Ascending aorta (tissue), 2 donors: ENCODE results near the gene BLOC1S3. TPM values are rescaled to one million over a fixed set of nuclear protein-coding genes. Genes with fewer than 3 reads are reported as not detected.

ENCODE experiments used
- DNase-seq, 2 donors: peaks; one replicate each; pipeline ENCODE4 v3.0.0-alpha.2; 2019; ENCODE audit warnings: low spot score in 2 of 2
- H3K27ac ChIP-seq, 2 donors: fragments of 200-600 bp; sonication (generic); one replicate each; pipeline ENCODE4 v1.5.1; 2016 to 2017; ENCODE audit warnings: mild to moderate bottlenecking in 1 of 2
- H3K27me3 ChIP-seq: fragments of 200-600 bp; sonication (generic); one replicate; pipeline ENCODE4 v1.5.1; 2017
- H3K36me3 ChIP-seq, 2 donors: fragments of 200-600 bp; sonication (generic); one replicate each; pipeline ENCODE4 v1.5.1; 2016
- H3K4me1 ChIP-seq, 2 donors: fragments of 200-600 bp; sonication (generic); one replicate each; pipeline ENCODE4 v1.5.1; 2016 to 2017; ENCODE audit warnings: mild to moderate bottlenecking in 1 of 2
- H3K4me3 ChIP-seq, 2 donors: fragments of 200-600 bp; sonication (generic); one replicate each; pipeline ENCODE4 v1.5.1; 2016 to 2017; ENCODE audit warnings: mild to moderate bottlenecking in 1 of 2
- H3K9me3 ChIP-seq, 2 donors: fragments of 200-600 bp; sonication (generic); one replicate each; pipeline ENCODE4 v1.5.1; 2016
- intact Hi-C: fragments of 100-400 bp; cut with DNase I; formaldehyde crosslinking; loops from one replicate; pipeline ENCODE4 v1.15.1; 2023
- total RNA-seq: library from RNA; depleted of rRNA; stranded (reverse); fragments of >200 nt; gene quantifications from one replicate; pipeline ENCODE4 v1.1.0, GENCODE V29; 2016
- TF ChIP-seq, protein P1 (sequence below), 3 experiments: fragments of 200-600 bp in 2 of 3; fragments of 450-650 bp in 1 of 3; sonication (generic) in 2 of 3; IDR thresholded peaks; one replicate each; pipeline ENCODE4 v1.5.1; 2016 to 2019; ENCODE audit warnings: antibody characterized with exemption in 3 of 3, mild to moderate bottlenecking in 1 of 3, moderate library complexity in 1 of 3

The BLOC1S3 gene
- total RNA-seq, 1 donor from 2014 or later = 0.32 TPM

DNA sequence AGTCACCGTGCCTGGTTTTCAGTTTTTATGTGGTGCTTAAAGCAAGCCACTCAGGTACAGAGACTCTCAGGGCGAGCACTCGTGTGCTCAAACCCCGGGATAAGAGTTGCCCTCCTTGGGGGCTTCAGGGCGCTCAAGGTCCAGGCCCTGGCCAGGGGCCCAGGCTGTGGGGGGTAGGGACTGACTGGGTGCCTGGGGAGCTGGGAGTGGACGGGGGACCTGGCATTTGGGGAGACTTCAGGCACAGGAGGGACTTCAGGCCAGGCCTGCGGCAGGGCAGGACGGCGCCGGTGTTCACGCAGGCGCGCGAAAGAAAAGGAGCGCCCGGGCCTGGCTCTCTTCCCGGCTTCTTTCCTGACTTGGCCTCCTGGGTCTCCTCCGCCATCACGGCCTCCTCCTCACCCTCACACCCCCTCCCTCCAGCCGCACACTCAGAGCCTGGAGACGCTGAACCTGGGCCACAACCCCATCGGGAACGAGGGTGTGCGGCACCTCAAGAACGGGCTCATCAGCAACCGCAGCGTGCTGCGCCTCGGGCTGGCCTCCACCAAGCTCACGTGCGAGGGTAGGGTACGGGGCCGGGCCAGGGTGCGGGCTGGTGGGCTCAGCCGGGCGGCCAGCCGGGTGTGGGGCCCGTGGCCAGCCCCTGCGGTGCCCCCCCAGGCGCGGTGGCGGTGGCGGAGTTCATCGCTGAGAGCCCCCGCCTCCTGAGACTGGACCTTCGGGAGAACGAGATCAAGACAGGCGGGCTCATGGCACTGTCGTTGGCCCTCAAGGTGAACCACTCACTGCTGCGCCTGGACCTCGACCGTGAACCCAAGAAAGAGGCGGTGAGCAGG is 33.9 kb upstream of the BLOC1S3 start:
- H3K9me3 ChIP-seq = no peaks in the 10 kb centered on the region
- no peak for DNase-seq
- no peaks in the 10 kb centered on the region for H3K4me1 ChIP-seq
- no peak overlapping the region for H3K4me3 ChIP-seq
- intact Hi-C loops = no loop called here
- TF ChIP-seq, protein P1, sequence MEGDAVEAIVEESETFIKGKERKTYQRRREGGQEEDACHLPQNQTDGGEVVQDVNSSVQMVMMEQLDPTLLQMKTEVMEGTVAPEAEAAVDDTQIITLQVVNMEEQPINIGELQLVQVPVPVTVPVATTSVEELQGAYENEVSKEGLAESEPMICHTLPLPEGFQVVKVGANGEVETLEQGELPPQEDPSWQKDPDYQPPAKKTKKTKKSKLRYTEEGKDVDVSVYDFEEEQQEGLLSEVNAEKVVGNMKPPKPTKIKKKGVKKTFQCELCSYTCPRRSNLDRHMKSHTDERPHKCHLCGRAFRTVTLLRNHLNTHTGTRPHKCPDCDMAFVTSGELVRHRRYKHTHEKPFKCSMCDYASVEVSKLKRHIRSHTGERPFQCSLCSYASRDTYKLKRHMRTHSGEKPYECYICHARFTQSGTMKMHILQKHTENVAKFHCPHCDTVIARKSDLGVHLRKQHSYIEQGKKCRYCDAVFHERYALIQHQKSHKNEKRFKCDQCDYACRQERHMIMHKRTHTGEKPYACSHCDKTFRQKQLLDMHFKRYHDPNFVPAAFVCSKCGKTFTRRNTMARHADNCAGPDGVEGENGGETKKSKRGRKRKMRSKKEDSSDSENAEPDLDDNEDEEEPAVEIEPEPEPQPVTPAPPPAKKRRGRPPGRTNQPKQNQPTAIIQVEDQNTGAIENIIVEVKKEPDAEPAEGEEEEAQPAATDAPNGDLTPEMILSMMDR (IDR thresholded peaks at IDR 0.05) = no peak
- H3K27ac ChIP-seq = no peak overlapping the region
- no peaks in the 10 kb centered on the region for H3K27me3 ChIP-seq
- H3K36me3 ChIP-seq = peaks cover 52 to 57% of the 10 kb centered on the region in 2 donors

DNA sequence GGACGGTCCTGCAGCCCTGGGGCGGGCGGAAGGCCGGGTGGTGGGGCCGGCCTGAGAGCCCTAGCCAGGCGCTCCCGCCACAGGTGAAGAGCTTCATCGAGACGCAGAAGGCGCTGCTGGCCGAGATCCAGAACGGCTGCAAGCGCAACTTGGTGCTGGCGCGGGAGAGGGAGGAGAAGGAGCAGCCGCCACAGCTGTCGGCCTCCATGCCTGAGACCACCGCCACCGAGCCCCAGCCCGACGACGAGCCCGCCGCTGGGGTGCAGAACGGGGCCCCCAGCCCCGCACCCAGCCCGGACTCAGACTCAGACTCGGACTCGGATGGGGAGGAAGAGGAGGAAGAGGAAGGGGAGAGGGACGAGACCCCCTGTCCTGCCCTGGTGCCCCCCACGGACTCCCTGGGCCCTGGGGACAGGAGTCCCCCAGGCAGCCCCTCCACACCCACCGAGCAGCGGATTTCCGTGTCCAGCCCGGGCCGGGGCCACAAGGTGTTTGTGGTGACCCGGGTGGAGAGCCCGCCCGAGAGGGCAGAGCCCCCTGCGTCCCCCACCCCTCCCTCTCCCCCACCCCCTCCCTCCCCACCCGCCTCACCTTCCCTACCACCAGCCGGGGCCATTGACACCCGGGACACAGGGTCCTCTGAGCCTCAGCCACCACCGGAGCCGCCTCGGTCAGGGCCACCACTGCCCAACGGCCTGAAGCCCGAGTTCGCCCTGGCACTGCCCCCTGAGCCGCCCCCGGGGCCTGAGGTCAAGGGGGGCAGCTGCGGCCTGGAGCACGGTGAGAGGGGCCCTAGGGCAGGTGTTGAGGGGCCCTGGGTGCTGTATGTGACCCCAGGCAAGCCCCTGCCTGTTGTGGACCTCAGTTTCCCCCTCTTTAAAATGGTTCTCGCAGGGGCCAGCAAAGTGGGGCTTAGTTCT is 33.1 kb upstream of the BLOC1S3 start:
- DNase-seq = no peak
- H3K36me3 ChIP-seq = peaks cover 52 to 57% of the 10 kb centered on the region in 2 donors
- TF ChIP-seq, protein P1 (IDR thresholded peaks at IDR 0.05) = no peak
- no peaks in the 10 kb centered on the region for H3K27me3 ChIP-seq
- no peak overlapping the region for H3K4me3 ChIP-seq
- no peak overlapping the region for H3K27ac ChIP-seq
- intact Hi-C loops = no loop called here
- H3K4me1 ChIP-seq = no peaks in the 10 kb centered on the region
- H3K9me3 ChIP-seq = no peaks in the 10 kb centered on the region

- H3K36me3 ChIP-seq = peaks cover 47 to 50% of the 10 kb centered on the region in 2 donors
- H3K4me3 ChIP-seq = no peak overlapping the region
- H3K27ac ChIP-seq = no peak overlapping the region
- intact Hi-C loops = no loop called here
- no peak for DNase-seq
- no peaks in the 10 kb centered on the region for H3K9me3 ChIP-seq
- peaks cover 2% of the 10 kb centered on the region for H3K27me3 ChIP-seq
- no peaks in the 10 kb centered on the region for H3K4me1 ChIP-seq
- TF ChIP-seq, protein P1 (IDR thresholded peaks at IDR 0.05) = no peak
Measured at GRCh38 chr19:45146251-45146650, 32.3 kb upstream of the BLOC1S3 start.

GRCh38 chr19:45146741-45147205 is 31.8 kb upstream of the BLOC1S3 start:
- H3K36me3 ChIP-seq = peaks cover 44 to 45% of the 10 kb centered on the region in 2 donors
- DNase-seq = no peak
- TF ChIP-seq, protein P1 (IDR thresholded peaks at IDR 0.05) = no peak
- intact Hi-C loops = no loop called here
- peaks cover under 1% of the 10 kb centered on the region in 2 donors for H3K4me1 ChIP-seq
- no peak overlapping the region for H3K4me3 ChIP-seq
- no peak overlapping the region for H3K27ac ChIP-seq
- H3K9me3 ChIP-seq = no peaks in the 10 kb centered on the region
- peaks cover 7% of the 10 kb centered on the region for H3K27me3 ChIP-seq

- H3K27me3 ChIP-seq = peaks cover 12% of the 10 kb centered on the region
- no peak for DNase-seq
- no peak overlapping the region for H3K27ac ChIP-seq
- intact Hi-C loops = no loop called here
- no peaks in the 10 kb centered on the region for H3K9me3 ChIP-seq
- H3K4me1 ChIP-seq = peaks cover 9 to 13% of the 10 kb centered on the region in 2 donors
- TF ChIP-seq, protein P1 (IDR thresholded peaks at IDR 0.05) = no peak
- H3K36me3 ChIP-seq = peaks cover 32 to 33% of the 10 kb centered on the region in 2 donors
- H3K4me3 ChIP-seq = no peak overlapping the region
Measured at GRCh38 chr19:45147835-45148676, 30.5 kb upstream of the BLOC1S3 start.
